ENCODE measurements around the gene ETF1. TPM values are rescaled to one million over a fixed set of nuclear protein-coding genes. Genes with fewer than 3 reads are reported as not detected.

ETF1 gene
- 87.4 and 96.5 TPM in 2 replicates for total RNA-seq

- peak; percentile 98 to 100 for DNase-seq (ENCODE audit: low read depth in 2 of 2)
Observed at GRCh38 chr5:138542956-138543729, at the start of gene ETF1. TSS of gene ETF1 (minus strand) at chr5:138543236. CDS start at chr5:138542918, 318 bp downstream.

GRCh38 chr5:138588013-138588788, 45.2 kb upstream of the ETF1 start:
- no peak for DNase-seq (ENCODE audit: low read depth in 2 of 2)

GRCh38 chr5:138585157-138585556, 42.1 kb upstream of the ETF1 start:
- DNase-seq (ENCODE audit: low read depth in 2 of 2): no peak

GRCh38 chr5:138583984-138584637, 41.1 kb upstream of the ETF1 start:
- DNase-seq (ENCODE audit: low read depth in 2 of 2): no peak

- DNase-seq (ENCODE audit: low read depth in 2 of 2): no peak
Observed at GRCh38 chr5:138582959-138583358, 39.9 kb upstream of the ETF1 start.

GRCh38 chr5:138580777-138581176, 37.7 kb upstream of the ETF1 start:
- no peak for DNase-seq (ENCODE audit: low read depth in 2 of 2)

GRCh38 chr5:138580001-138580400, 37.0 kb upstream of the ETF1 start:
- no peak for DNase-seq (ENCODE audit: low read depth in 2 of 2)

- DNase-seq (ENCODE audit: low read depth in 2 of 2): no peak
Observed at GRCh38 chr5:138579517-138579863, 36.5 kb upstream of the ETF1 start.

GRCh38 chr5:138577452-138577851, 34.4 kb upstream of the ETF1 start:
- DNase-seq (ENCODE audit: low read depth in 2 of 2): no peak

GRCh38 chr5:138575194-138576015, 32.4 kb upstream of the ETF1 start, which contains the start of gene HSPA9:
TSS of gene HSPA9 (minus strand) at chr5:138575401. CDS start at chr5:138575318, 83 bp downstream.
- peak; percentile 99 for DNase-seq (ENCODE audit: low read depth in 2 of 2)

- DNase-seq (ENCODE audit: low read depth in 2 of 2): peak; percentile 7 to 62
Observed at GRCh38 chr5:138574744-138575193, 31.7 kb upstream of the ETF1 start.

- DNase-seq (ENCODE audit: low read depth in 2 of 2): peak in 1 of 2 donors; percentile 10
Observed at GRCh38 chr5:138573949-138574670, 31.1 kb upstream of the ETF1 start.

- no peak for DNase-seq (ENCODE audit: low read depth in 2 of 2)
Observed at GRCh38 chr5:138573223-138573622, 30.2 kb upstream of the ETF1 start.

- no peak for DNase-seq (ENCODE audit: low read depth in 2 of 2)
Observed at GRCh38 chr5:138570871-138571270, 27.8 kb upstream of the ETF1 start.

- no peak for DNase-seq (ENCODE audit: low read depth in 2 of 2)
Observed at GRCh38 chr5:138569782-138570181, 26.7 kb upstream of the ETF1 start.

GRCh38 chr5:138568061-138568824, 25.2 kb upstream of the ETF1 start:
- no peak for DNase-seq (ENCODE audit: low read depth in 2 of 2)

- DNase-seq (ENCODE audit: low read depth in 2 of 2): no peak
Observed at GRCh38 chr5:138566792-138567191, 23.8 kb upstream of the ETF1 start.

- no peak for DNase-seq (ENCODE audit: low read depth in 2 of 2)
Observed at GRCh38 chr5:138565100-138565821, 22.2 kb upstream of the ETF1 start.

GRCh38 chr5:138564242-138564641, 21.2 kb upstream of the ETF1 start:
- no peak for DNase-seq (ENCODE audit: low read depth in 2 of 2)

All from dermis microvascular lymphatic vessel endothelial cell (primary cell).